ENCODE data around the gene RAB1A. TPM values are rescaled to one million over a fixed set of nuclear protein-coding genes. Genes with fewer than 3 reads are reported as not detected.

Gene RAB1A
- total and polyA plus RNA-seq, 9 of the 15 experiments (the other 6 are each of a cell fraction or from before 2014, with no cell fraction given) = 43.8 to 163 (median 67.7) TPM

GRCh38 chr2:65107530-65107929 lies 22.4 kb downstream of the RAB1A start:
- ChIA-PET POLR2A (interaction anchor here (0.6 to 2.7 kb wide), 2 partner anchors 17 to 22 kb away, joined by 3 to 8 read pairs; partner anchors contain the start of gene RAB1A), CTCF (ENCODE audit: low intra/inter-chr PET ratio) (no interaction called here)
- ATAC-seq (no peak), DNase-seq (ENCODE audit: extremely low read depth in 1 of 4, low spot score in 3 of 4) (no peak), FAIRE-seq (no peak)
- WGBS (ENCODE audit: insufficient coverage, low coverage, missing lambda C conversion rate) = 94% methylated on average over 5 of the region's 5 CpGs
- TF ChIP-seq FOXA3 (CRISPR knock-in tag; conservative IDR thresholded peaks at IDR 0.05 in 1 of 2, IDR thresholded peaks at IDR 0.05 in 1 of 2) (no peak), GATAD2A (IDR thresholded peaks at IDR 0.05) (no peak), ZNF436 (CRISPR knock-in tag; IDR thresholded peaks at IDR 0.05) (no peak), MEF2D (tag; conservative IDR thresholded peaks at IDR 0.05; ENCODE audit: low read depth) (no peak), EZH2 (IDR thresholded peaks at IDR 0.05; ENCODE audit: borderline replicate concordance, low read depth, low read length) (no peak), ZNF143 (CRISPR knock-in tag; IDR thresholded peaks at IDR 0.05) (no peak), E4F1 (CRISPR knock-in tag; IDR thresholded peaks at IDR 0.05; ENCODE audit: borderline replicate concordance) (no peak), ZNF57 (CRISPR knock-in tag; IDR thresholded peaks at IDR 0.05) (no peak), ZNF511 (CRISPR knock-in tag; IDR thresholded peaks at IDR 0.05) (no peak), NCOA2 (IDR thresholded peaks at IDR 0.05; ENCODE audit: partially characterized antibody in 2 of 2) (no peak), LEF1 (IDR thresholded peaks at IDR 0.05) (no peak), HNRNPLL (IDR thresholded peaks at IDR 0.05; ENCODE audit: low read depth, low read length, poor library complexity, severe bottlenecking) (no peak), MCM5 (IDR thresholded peaks at IDR 0.05; ENCODE audit: low read depth) (no peak), MTA2 (IDR thresholded peaks at IDR 0.05; ENCODE audit: low read depth) (no peak), MXI1 (IDR thresholded peaks at IDR 0.05; ENCODE audit: low read depth, low read length) (no peak)
- TF ChIP-seq, protein P1, sequence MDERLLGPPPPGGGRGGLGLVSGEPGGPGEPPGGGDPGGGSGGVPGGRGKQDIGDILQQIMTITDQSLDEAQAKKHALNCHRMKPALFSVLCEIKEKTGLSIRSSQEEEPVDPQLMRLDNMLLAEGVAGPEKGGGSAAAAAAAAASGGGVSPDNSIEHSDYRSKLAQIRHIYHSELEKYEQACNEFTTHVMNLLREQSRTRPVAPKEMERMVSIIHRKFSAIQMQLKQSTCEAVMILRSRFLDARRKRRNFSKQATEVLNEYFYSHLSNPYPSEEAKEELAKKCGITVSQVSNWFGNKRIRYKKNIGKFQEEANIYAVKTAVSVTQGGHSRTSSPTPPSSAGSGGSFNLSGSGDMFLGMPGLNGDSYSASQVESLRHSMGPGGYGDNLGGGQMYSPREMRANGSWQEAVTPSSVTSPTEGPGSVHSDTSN (CRISPR knock-in tag; IDR thresholded peaks at IDR 0.05; ENCODE audit: low read depth) = no peak
- TF ChIP-seq, protein P1 (tag; conservative IDR thresholded peaks at IDR 0.05; ENCODE audit: low read depth) = no peak
- Histone ChIP-seq H3K27me3 (ENCODE audit: control insufficient read depth in 2 of 2, insufficient read depth in 2 of 2, low read length in 2 of 2) (no peaks in the 10 kb centered on the region), H3K9me1 (ENCODE audit: control insufficient read depth, insufficient read depth, low read length) (no peaks in the 10 kb centered on the region), H3K27ac (ENCODE audit: extremely low read depth, low read depth, low read length) (no peak overlapping the region), H3K9me3 (replicated peaks; ENCODE audit: control insufficient read depth, insufficient read depth, low read depth, low read length) (no peaks in the 10 kb centered on the region; the same call in 1 of the 2 replicates), H3K4me2 (ENCODE audit: insufficient read depth, low read length) (no peak overlapping the region), H4K20me1 (replicated peaks; ENCODE audit: control insufficient read depth, insufficient read depth, low read length) (no peaks in the 10 kb centered on the region), H3K79me2 (ENCODE audit: control insufficient read depth, insufficient read depth, low read length) (peaks cover 92% of the 10 kb centered on the region), H3K36me3 (ENCODE audit: control insufficient read depth, insufficient read depth, low read length) (peaks cover 39% of the 10 kb centered on the region; the same call in 2 of the 3 replicates), H3K4me1 (replicated peaks in 1 of 2; ENCODE audit: control insufficient read depth in 2 of 2, insufficient read depth in 2 of 2, low read length in 2 of 2) (no peaks in the 10 kb centered on the region), H3K4me3 (no peak overlapping the region), H2AFZ (ENCODE audit: low read depth, low read length) (no peak overlapping the region), H3K9ac (ENCODE audit: insufficient read depth in 1 of 2, low read depth in 2 of 2, low read length in 2 of 2) (no peak overlapping the region)
- BruUV-seq (replicated peaks) = no TSS peak
- intact Hi-C loops (cut with micrococcal nuclease) (no loop called here), in situ Hi-C loops (cut with MboI) (no loop called here)

Data from K562 (cell line).